CD4-positive, alpha-beta T cell treated with Interleukin-10 for 1 hour (primary cell): ENCODE results near the gene UNC5CL.
A peak's percentile ranks its signal among the peaks of the same experiment; 100 is the strongest.

ENCODE experiments used
- DNase-seq: peaks from one replicate; pipeline ENCODE4 v3.0.0-alpha.2; 2020

The UNC5CL gene

GRCh38 chr6:41039060-41039998 lies at the start of gene UNC5CL:
Gene UNC5CL (minus strand): TSS chr6:41039221. CDS start chr6:41035074, 4,147 bp downstream.
- DNase-seq = peak; percentile 53

DNA sequence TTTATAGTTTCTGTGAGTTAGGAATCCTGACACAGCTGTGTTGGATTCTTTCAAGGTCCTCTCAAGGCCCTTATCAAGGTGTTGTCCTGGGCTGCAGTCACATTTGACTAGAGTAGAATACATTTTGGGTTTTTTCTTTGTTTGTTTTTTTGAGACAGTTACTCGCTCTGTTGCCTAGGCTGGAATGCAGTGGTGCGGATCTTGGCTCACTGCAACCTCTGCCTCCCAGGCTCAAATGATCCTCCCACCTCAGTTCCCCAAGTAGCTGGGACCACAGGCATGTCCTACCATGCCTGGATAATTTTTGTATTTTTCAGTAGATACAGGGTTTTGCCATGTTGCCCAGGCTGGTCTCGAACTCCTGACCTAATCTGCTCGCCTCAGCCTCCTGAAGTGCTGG lies 49.4 kb upstream of the UNC5CL start:
- DNase-seq = no peak

GRCh38 chr6:41085182-41085581 lies 46.2 kb upstream of the UNC5CL start:
- no peak for DNase-seq

DNA sequence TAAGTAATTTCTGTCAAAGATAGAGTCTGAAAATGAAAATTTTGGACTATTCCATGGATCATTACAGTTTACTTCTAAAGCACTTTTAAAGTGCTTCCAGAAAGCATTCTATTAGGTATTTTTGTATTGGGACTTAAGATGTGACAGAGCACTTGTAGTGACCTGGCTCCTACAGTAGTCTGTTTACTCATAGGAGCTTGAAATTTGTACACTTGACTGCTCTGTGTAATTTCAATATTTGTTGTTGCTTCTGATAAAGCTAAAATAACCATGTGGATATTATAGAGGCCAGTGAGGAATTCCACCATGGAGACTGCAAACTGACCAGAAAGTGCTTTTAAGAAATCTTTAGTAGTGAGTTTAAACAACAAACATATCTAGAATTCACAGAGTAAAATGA lies 44.1 kb upstream of the UNC5CL start:
- DNase-seq = no peak

- DNase-seq = peak; percentile 42
These were observed 41.6 kb upstream of the UNC5CL start for GRCh38 chr6:41080621-41081020.

GRCh38 chr6:41079080-41079479 lies 40.1 kb upstream of the UNC5CL start:
- DNase-seq = no peak

GRCh38 chr6:41078101-41078500 lies 39.1 kb upstream of the UNC5CL start:
- DNase-seq = no peak

- DNase-seq = no peak
These were observed 38.5 kb upstream of the UNC5CL start for GRCh38 chr6:41077536-41077935.

GRCh38 chr6:41075651-41076626 lies 36.9 kb upstream of the UNC5CL start:
- DNase-seq = no peak

- no peak for DNase-seq
These were observed 35.8 kb upstream of the UNC5CL start for GRCh38 chr6:41074692-41075436.

DNA sequence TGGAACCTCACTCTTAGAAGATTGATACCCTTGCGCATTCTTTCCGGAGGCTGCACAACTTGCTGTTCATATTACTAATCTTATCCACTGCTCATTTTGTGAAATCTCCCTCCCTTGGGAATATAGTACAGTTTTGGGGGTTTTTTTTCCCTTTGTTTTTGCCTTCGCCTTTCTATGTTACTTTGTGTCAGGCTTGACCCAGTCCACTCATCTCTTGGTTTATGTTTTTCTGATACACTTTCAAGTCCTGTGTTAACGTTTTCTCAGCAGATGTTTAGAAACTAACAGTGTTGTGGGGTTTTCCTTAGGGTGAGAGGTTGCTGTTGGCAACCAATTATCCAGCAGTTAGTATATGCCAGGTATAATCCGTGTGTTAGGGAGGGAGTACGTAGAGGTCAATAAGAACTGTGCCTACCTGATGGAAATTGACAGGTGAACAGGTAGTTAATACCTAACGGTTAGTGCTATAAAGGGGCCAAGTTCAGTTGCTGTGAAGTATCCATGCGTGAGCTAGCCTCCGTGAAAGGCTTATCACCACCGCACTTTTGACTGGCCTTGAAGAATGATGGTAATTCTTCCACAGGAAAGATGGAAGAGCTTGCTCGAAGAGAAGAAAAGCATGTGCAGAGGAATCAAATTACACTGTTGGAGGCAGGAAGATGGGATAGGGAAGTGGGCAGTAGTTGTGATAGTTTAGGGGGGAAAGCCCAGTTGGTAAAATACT lies 35.1 kb upstream of the UNC5CL start:
- peak; percentile 67 for DNase-seq

DNA sequence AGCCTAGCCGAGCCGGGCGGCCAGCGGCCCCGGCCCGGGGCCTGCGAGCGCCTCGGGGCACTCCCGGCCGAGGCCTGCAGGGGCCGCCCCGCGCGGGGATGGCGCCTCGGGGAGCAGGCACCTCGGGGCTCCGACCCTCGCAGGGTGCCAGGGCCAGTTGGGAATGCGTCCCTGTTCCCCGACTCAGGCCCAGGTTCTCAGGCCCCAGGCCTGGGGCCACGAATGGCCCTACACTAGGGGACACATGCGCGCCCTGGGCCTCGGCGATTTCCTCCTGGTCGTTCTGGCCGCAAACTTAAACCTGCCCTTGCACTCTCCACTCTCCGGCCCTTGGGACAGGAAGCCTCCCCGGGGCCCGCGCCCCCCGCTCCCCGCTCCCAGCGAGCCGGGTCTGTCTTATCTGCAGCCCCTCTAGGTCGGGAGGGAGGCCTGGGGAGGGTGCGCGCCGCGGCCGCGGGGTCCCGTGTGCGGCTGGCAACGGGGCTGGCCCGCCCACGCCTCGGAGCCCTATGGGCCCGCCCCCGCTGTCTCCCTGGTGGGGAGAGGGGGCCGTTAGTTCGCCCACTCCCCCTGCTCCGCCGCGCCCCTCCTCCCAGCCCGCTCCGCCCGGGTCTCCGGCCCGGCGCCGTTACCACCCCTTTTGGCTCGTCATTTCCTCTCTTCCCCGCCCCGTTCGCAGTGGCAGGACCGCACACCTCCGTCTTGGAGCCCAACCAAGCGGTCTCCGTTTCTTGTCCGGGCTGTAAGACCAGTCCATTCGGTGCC lies 34.4 kb upstream of the UNC5CL start:
- DNase-seq = peak; percentile 90

DNA sequence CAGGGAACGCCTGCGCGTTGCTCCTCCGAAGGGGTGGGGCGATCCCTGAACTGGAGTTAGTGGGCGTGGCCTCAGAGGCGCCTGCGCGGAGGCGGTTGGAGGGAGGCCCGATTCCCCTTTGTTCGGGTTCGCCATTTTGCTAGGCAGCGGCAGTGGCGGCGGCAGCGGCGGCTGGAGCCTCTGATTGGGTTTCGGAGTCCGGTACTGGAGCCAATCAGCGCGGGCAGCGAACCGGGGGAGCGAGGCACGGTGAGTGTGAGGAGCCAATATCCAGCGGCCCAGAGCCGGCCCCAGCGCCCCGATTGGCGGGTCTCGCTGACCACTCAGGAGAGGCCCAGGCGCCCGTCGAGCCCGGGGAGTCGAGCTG lies 33.8 kb upstream of the UNC5CL start, which contains the start of gene NFYA:
Gene NFYA, plus strand, starts transcription at position 139 of the 367 bp plus-strand sequence. CDS start 6,116 bp downstream, outside the sequence.
- DNase-seq = no peak

DNA sequence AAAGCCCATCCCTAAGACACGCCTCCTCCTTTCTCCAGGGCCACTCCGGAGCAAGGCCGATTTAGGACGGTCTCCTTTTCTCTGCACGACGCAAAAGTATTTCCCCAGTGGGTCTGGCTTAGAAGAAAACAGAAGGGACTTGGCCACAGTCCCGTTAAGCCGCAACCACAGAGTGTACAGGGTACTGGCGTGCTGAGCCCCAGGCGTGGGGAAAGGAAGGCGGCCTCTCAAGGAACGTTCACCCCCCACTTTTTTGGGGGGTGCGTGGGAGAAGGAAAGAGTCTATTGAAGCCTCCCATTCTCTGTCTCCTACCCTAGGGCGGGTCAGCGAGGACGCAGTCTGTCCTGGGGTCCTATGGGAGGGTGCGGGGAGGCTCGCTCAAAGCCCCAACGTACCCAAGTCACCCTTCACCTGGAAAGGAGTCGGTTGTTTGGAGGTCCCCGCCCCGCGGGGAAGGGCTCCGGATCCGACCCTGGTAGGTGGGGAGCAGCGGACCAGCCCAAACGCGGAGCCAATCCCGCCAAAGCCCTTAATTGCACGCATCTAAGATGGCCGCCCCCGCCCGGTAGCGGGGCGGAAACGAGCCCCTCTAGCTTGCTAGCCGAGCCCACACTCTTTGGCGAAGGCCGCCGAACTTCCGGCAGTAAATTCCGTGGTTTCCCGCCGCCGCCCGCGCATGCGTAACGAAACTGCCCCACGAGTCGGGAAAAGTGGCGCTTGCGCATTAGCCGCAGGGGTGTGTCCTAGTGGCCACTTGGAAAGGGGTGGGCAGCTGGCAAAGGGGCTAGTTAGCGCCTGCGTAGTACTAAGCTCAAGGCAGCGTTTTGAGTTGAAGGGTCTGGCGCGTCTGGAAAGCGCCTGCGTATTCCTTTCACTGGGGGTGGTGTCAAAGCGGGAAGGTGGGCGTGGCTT lies 33.2 kb upstream of the UNC5CL start, which contains the start of gene OARD1:
Gene OARD1, minus strand, starts transcription at position 434 of the 913 bp plus-strand sequence. CDS start 722 bp downstream, outside the sequence.
- peak; percentile 100 for DNase-seq

GRCh38 chr6:41071501-41071922 lies 32.5 kb upstream of the UNC5CL start:
- no peak for DNase-seq

DNA sequence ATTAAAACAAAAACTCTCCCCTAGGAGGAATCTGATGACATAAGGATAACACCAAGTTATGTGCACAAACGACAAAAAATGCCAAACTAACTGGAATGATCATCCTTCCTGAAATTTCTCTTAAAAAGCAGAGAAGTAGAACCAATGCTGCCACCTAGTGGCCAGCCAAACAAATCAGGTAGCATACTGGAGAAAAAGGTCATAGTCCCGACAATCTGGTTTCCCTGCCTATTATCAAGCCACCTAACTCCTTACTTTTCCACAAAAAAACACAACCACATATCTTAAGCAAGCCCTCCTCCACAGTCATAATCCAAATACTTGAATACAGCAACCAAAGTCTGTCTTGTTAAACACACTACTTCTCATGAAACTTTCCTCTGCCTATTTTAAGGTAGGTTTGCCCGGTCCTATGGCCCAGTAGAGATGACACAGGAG lies 27.9 kb upstream of the UNC5CL start:
- peak; percentile 68 for DNase-seq

DNA sequence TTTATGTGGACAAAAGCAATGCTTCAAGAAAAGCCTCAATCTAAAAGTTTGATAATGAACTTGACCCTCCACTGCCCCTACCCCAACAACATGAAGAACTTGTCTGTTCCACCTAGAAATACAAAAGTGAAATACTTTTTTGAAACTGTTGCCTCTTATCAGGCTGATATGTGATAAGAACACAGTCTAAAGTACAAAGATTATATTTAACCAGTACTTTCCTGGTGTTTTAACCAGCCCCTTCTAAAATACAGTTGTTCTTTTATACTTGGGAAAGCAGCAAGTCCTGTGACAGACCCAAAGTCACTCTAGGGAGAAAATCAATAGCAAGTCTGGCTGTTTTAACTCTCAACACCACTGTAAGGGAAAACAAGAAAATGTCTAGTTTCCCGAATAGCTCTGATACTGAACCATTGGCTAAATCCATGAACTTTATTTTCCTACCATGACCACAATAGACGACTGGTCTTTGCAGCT lies 26.6 kb upstream of the UNC5CL start:
- DNase-seq = no peak

DNA sequence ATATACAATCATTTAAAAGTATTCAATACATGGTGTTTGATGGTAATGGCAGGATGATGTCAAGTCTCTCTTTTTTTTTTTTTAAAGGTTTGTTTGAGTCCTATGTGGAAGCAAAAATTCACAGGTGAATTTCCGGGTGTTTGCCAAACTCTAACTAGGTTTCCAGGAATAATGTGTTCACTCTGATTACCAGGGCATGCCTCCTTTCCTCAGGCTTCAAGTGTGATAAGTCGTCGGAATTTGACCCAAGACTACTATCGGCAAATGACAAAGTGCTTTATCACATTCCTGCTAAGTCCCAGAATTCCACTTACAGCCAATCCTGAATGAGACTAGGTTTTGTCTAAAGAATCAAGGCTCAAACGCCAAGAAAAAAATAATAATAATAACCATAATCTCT lies 25.8 kb upstream of the UNC5CL start:
- no peak for DNase-seq

DNA sequence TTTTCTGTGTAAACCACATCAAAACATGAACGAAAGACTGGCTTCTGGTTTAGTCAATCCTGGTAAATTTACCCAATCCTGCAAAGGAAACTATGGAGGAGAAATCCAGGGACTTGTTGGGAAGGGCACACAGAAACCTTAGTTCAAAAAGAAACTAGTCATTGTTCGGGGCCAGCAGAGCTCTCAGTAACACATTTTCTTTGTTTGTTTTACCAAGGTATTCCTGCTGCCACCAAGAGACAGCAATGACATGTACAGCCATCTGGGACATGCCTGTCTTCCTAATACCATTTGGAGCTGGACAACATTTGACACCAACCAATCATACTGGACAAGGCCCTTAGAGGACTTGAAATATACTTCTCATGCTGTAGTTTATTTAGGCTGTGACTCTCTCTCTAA lies 24.9 kb upstream of the UNC5CL start:
- DNase-seq = no peak

GRCh38 chr6:41062056-41062455 lies 23.0 kb upstream of the UNC5CL start:
- DNase-seq = no peak
